T-helper 1 cell treated with Interleukin-12 subunit alpha and Interleukin-12 subunit beta and Interleukin-4 antibody, amounts not matched to agents 30 μg/mL and 1 μg/mL, for 36 hours (primary cell): ENCODE measurements around the gene ZNF22.

Experiments used
- H3K27ac Mint-ChIP-seq: one replicate; pipeline ENCODE4 v1.8.0; 2021; ENCODE audit warnings: mild to moderate bottlenecking, mixed read lengths
- H3K27me3 Mint-ChIP-seq: one replicate; pipeline ENCODE4 v1.8.0; 2021; ENCODE audit warnings: low read depth, mixed read lengths
- H3K36me3 Mint-ChIP-seq: one replicate; pipeline ENCODE4 v1.8.0; 2021; ENCODE audit warnings: low read depth, mixed read lengths
- H3K4me1 Mint-ChIP-seq: one replicate; pipeline ENCODE4 v1.8.0; 2021; ENCODE audit warnings: low read depth, mixed read lengths
- H3K4me3 Mint-ChIP-seq: one replicate; pipeline ENCODE4 v1.8.0; 2021; ENCODE audit warnings: mild to moderate bottlenecking, moderate library complexity, mixed read lengths
- H3K9me3 Mint-ChIP-seq: one replicate; pipeline ENCODE4 v1.8.0; 2021; ENCODE audit warnings: mixed read lengths

ZNF22 gene

DNA sequence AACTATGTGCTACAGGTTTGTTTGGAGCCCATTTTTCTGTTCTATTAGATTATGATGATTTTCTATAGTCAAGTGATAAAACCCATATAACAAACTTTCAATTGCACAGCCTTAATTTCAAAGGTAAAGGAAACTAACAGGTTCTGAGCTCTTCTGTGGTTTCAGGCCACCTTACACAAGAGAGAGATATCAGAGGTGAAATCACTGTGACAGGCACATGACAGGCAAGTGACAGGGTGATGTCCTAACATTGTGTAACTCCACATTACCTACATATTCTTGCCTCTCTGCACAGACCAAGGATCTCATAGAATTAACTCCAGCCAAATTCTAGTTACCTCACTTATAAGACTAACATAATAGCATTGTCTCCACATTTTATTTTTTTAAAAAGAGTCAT, 35.0 kb downstream of the ZNF22 start:
- Mint-ChIP-seq H3K36me3 (no peaks in the 10 kb centered on the region), H3K4me3 (no peak overlapping the region), H3K27ac (no peak overlapping the region), H3K27me3 (peaks cover 15% of the 10 kb centered on the region), H3K4me1 (no peaks in the 10 kb centered on the region), H3K9me3 (peaks cover 8% of the 10 kb centered on the region)

DNA sequence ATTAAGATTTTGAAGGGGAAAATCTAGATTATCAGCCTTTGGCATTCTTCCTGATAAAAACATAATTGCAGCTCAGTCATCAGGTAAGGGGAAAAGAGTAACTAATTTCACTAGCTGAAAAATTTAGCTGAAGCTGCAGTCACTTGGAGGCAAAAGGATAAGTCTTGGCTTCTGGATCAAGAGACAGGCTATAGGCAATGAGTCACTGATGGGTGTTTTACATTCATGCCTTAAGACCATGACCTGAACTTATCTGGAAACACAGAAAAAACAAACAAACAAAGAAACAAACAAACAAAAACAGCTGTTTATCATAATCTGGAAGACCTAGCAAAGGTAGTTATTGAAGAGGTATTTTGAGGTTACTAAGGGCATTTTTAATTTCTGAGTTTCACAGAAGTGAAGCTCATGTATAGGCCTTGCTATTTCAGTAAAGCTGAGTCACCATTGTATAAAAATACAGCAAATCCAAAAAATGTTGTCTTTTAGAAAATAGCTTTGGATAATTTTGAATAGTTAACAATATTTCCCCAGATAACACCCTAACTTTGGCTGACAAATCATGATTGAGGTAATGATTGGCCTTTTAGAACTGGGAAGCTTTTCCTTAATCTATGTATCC, 40.3 kb downstream of the ZNF22 start:
- H3K9me3 Mint-ChIP-seq = no peaks in the 10 kb centered on the region
- H3K27me3 Mint-ChIP-seq = peaks cover 22% of the 10 kb centered on the region
- H3K36me3 Mint-ChIP-seq = no peaks in the 10 kb centered on the region
- no peak overlapping the region for H3K27ac Mint-ChIP-seq
- H3K4me1 Mint-ChIP-seq = no peaks in the 10 kb centered on the region
- H3K4me3 Mint-ChIP-seq = no peak overlapping the region

DNA sequence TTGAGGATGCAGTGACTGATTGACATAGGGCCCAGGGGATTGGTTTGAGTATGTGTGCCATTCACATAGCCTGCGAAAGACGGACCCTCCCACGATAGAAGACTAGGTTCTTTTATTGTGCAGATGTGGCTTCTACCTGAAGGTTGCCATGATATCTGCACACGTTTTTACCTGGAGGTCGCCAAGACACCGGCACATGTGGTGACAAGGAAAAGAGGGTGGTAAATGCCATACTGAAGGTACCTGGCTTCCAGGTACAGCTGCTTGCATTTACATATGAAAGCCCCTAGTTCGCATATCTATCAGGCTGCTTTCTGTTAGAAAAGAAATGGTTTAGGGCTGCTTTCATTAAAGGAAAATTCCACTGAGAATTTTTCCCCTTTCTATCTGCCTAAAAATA, 43.6 kb downstream of the ZNF22 start:
- H3K27ac Mint-ChIP-seq = no peak overlapping the region
- peaks cover 13% of the 10 kb centered on the region for H3K27me3 Mint-ChIP-seq
- no peaks in the 10 kb centered on the region for H3K36me3 Mint-ChIP-seq
- no peaks in the 10 kb centered on the region for H3K9me3 Mint-ChIP-seq
- no peaks in the 10 kb centered on the region for H3K4me1 Mint-ChIP-seq
- H3K4me3 Mint-ChIP-seq = no peak overlapping the region

DNA sequence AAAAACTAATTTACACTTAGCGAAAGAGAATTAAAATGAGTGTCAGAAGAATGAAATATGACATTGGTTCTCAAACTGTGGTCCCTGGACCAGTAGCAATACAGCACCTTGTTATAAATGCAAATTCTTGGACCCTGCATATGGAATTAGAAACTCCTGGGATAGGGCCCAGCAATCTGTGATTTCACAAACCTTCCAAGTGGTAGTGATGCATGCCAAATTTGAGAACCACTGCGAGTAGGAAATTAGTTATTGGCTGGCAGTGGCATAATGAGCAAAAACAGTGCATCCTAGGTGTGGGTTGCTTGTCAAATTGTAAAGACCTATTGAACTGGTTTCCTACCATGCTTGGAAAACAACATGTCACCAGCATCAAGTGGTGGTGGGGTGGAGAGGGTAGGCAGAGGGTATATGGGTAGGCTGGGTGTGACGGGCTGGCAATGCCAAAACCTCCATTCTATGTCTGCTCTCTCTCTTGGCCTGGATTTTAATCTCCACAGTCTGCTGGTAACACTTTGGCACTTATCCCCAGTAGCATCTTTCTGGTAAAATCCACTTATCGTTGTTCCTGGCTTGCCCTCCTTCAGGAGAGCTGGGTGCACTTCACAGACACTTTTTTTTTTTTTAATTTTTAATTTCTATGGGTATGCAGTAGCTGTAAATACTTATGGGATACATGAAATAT, 50.0 kb downstream of the ZNF22 start:
- Mint-ChIP-seq H3K27ac (no peak overlapping the region), H3K4me1 (no peaks in the 10 kb centered on the region), H3K4me3 (no peak overlapping the region), H3K9me3 (no peaks in the 10 kb centered on the region), H3K27me3 (peaks cover 11% of the 10 kb centered on the region), H3K36me3 (no peaks in the 10 kb centered on the region)

DNA sequence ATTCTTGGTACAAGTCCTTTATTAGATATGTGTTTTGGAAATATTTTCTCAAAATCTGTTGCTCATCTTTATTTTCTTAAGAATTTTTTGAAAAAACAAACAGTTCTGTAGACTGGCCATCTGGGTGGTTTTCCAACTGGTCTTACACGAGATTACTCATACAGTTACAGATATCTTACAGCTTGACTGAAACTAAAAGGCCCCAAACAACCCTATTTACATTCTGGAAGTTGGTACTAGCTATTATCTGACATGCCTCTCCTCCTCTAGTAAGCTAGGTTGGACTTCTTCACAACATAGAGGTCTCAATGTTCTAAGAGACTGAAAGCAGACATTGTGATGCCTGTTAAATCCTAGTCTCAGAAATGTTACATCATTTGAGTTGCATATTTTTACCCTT, 52.0 kb downstream of the ZNF22 start:
- no peaks in the 10 kb centered on the region for H3K36me3 Mint-ChIP-seq
- no peaks in the 10 kb centered on the region for H3K4me1 Mint-ChIP-seq
- peaks cover 11% of the 10 kb centered on the region for H3K27me3 Mint-ChIP-seq
- no peaks in the 10 kb centered on the region for H3K9me3 Mint-ChIP-seq
- no peak overlapping the region for H3K4me3 Mint-ChIP-seq
- H3K27ac Mint-ChIP-seq = no peak overlapping the region

DNA sequence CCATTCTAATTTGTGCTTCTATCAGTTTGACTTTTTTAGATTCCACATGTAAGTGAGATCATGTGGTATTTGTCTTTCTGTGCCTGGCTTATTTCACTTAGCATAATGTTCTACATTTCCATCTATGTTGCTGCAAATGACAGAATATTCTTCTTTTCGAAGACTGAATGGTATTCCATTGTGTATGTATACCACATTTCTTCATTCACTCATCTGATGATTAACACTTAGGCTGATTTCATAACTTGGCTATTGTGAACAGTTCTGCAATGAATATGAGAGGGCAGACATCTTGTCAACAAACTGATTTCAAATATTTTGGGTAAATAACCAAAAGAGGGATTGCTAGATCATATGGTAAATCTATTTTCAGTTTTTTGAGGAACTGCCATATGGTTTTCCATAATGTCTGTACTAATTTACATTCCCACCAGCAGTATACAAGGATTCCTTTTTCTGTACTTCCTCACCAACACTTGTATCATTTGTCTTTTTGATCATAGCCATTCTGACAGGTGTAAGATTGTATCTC, 52.9 kb downstream of the ZNF22 start:
- H3K4me1 Mint-ChIP-seq = no peaks in the 10 kb centered on the region
- no peaks in the 10 kb centered on the region for H3K36me3 Mint-ChIP-seq
- H3K4me3 Mint-ChIP-seq = no peak overlapping the region
- H3K27me3 Mint-ChIP-seq = peaks cover 11% of the 10 kb centered on the region
- no peak overlapping the region for H3K27ac Mint-ChIP-seq
- no peaks in the 10 kb centered on the region for H3K9me3 Mint-ChIP-seq
